PC-3 (cell line): ENCODE data around the gene RANBP3.

Source experiments
- CTCF ChIP-seq: fragments of 300-600 bp; sonication (generic); conservative IDR thresholded peaks from 2 replicates; pipeline ENCODE4 v1.5.1; 2017; ENCODE audit warnings: antibody characterized with exemption, low read depth, mild to moderate bottlenecking, low read length
- EZH2 ChIP-seq: fragments of 300-600 bp; sonication (generic); IDR thresholded peaks from one replicate; pipeline ENCODE4 v1.6.1; 2017; ENCODE audit warnings: antibody characterized with exemption, mild to moderate bottlenecking, low read length; ENCODE audit not compliant: unreplicated experiment
- EZH2phosphoT487 ChIP-seq: fragments of 300-600 bp; sonication (generic); IDR thresholded peaks from 2 replicates; pipeline ENCODE4 v1.6.1; 2018; ENCODE audit warnings: mild to moderate bottlenecking, antibody characterized with exemption, low read length, borderline replicate concordance

- TF ChIP-seq CTCF (no peak), EZH2 (no peak), EZH2phosphoT487 (no peak)
Observed at GRCh38 chr19:5890099-5890498, 87.8 kb downstream of the RANBP3 start.
